HepG2 (cell line): ENCODE data around the gene JUND.

Experiments used
- ARHGAP35 ChIP-seq: sonication (generic); formaldehyde crosslinking; IDR thresholded peaks from 2 replicates; pipeline ENCODE4 v1.9.0; 2022; ENCODE audit warnings: mild to moderate bottlenecking, inconsistent platforms, moderate library complexity, missing genetic modification reagents, borderline replicate concordance
- ATM ChIP-seq: fragments of 450-650 bp; IDR thresholded peaks from 2 replicates; pipeline ENCODE4 v1.7.1; 2017; ENCODE audit warnings: mild to moderate bottlenecking, borderline replicate concordance
- CHD2 ChIP-seq: IDR thresholded peaks from 2 replicates; pipeline ENCODE4 v1.6.1; 2011; ENCODE audit warnings: low read depth, low read length, improper control_type of control experiment
- NCOA2 ChIP-seq: sonication (generic); formaldehyde crosslinking; IDR thresholded peaks from 2 replicates; pipeline ENCODE4 v1.8.0; 2022; ENCODE audit warnings: inconsistent platforms
- PCBP2 ChIP-seq: fragments of 200-400 bp; formaldehyde crosslinking; optimal IDR thresholded peaks from 2 replicates; pipeline ENCODE3; 2018; ENCODE audit warnings: low read length, low read depth; ENCODE audit not compliant: poor library complexity, severe bottlenecking
- POLR2AphosphoS2 ChIP-seq: IDR thresholded peaks from 2 replicates; pipeline ENCODE4 v1.6.1; 2011; ENCODE audit warnings: low read depth, low read length, improper control_type of control experiment
- TAF1 ChIP-seq: sonication (generic); formaldehyde crosslinking; IDR thresholded peaks from 2 replicates; pipeline ENCODE4 v1.4.0; 2020; ENCODE audit warnings: missing genetic modification reagents
- ZNF10 ChIP-seq: sonication (generic); formaldehyde crosslinking; IDR thresholded peaks from 2 replicates; pipeline ENCODE4 v1.4.0; 2020; ENCODE audit warnings: mild to moderate bottlenecking, low read depth, missing genetic modification reagents, borderline replicate concordance
- ZNF781 ChIP-seq: sonication (generic); formaldehyde crosslinking; IDR thresholded peaks from 2 replicates; pipeline ENCODE4 v1.5.1; 2020; ENCODE audit warnings: borderline replicate concordance, mild to moderate bottlenecking, missing genetic modification reagents; ENCODE audit errors: not compliant biosample characterization
- TF ChIP-seq, protein P1 (sequence below): sonication (generic); formaldehyde crosslinking; IDR thresholded peaks from 2 replicates; pipeline ENCODE4 v1.5.0; 2020; ENCODE audit warnings: mild to moderate bottlenecking, missing genetic modification reagents, moderate library complexity
- TF ChIP-seq, protein P2 (sequence below): IDR thresholded peaks from 2 replicates; pipeline ENCODE4 v1.6.1; 2012; ENCODE audit warnings: inconsistent platforms

DNA sequence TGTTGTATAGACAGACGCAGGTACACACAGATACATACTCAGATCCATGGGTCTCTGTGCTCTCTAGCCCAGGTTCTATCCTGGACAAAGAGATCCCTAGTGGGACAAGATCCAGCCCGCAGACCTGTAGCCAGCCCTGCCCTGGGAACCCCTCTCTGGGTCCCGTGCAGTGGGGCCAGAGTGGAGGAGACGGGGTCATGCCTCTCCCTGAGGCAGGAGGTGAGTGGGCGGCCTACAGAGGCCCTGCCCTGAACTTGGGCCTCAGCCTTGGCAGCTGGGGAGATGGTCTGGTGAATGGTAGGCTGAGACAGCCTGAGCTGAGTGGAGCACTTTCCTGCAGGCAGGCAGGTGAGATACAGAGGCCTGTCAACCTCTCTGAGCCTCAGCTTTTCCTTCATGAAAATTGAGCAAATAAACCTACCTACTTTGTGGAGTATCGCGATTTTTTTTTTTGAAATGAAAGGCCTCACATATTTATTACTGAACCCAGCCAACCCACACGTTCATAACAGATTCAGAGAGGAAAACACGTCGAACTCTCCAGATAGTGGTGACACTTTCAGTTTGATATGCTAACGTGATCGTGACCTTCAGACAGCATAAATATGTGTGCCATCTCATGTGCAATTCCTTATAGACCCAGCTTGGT lies 3.4 kb upstream of the JUND start:
- TF ChIP-seq CHD2 (no peak), ARHGAP35 (no peak), NCOA2 (no peak), TAF1 (no peak), PCBP2 (no peak), ATM (no peak), ZNF781 (CRISPR knock-in tag) (no peak), ZNF10 (CRISPR knock-in tag) (no peak), POLR2AphosphoS2 (no peak)
- TF ChIP-seq, protein P1, sequence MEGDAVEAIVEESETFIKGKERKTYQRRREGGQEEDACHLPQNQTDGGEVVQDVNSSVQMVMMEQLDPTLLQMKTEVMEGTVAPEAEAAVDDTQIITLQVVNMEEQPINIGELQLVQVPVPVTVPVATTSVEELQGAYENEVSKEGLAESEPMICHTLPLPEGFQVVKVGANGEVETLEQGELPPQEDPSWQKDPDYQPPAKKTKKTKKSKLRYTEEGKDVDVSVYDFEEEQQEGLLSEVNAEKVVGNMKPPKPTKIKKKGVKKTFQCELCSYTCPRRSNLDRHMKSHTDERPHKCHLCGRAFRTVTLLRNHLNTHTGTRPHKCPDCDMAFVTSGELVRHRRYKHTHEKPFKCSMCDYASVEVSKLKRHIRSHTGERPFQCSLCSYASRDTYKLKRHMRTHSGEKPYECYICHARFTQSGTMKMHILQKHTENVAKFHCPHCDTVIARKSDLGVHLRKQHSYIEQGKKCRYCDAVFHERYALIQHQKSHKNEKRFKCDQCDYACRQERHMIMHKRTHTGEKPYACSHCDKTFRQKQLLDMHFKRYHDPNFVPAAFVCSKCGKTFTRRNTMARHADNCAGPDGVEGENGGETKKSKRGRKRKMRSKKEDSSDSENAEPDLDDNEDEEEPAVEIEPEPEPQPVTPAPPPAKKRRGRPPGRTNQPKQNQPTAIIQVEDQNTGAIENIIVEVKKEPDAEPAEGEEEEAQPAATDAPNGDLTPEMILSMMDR (CRISPR knock-in tag) = no peak
- TF ChIP-seq, protein P2, sequence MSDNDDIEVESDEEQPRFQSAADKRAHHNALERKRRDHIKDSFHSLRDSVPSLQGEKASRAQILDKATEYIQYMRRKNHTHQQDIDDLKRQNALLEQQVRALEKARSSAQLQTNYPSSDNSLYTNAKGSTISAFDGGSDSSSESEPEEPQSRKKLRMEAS = no peak
